Measurements from ENCODE around the gene CYP2E1.
"Not testable (repeated sequence)": the region's sequence is repeated elsewhere in the genome, so short reads cannot be mapped to it uniquely, and the experiment has no call there.

Gene CYP2E1

GRCh38 chr10:133528845-133529575, 1.8 kb downstream of the CYP2E1 start:
- DNase-seq = no peak

- no peak for DNase-seq
Observed at GRCh38 chr10:133529576-133529946, 2.4 kb downstream of the CYP2E1 start.

- DNase-seq = no peak
Observed at GRCh38 chr10:133530506-133530905, 3.3 kb downstream of the CYP2E1 start.

- no peak for DNase-seq
Observed at GRCh38 chr10:133532871-133533270, 5.7 kb downstream of the CYP2E1 start.

- no peak for DNase-seq
Observed at GRCh38 chr10:133534417-133534816, 7.3 kb downstream of the CYP2E1 start.

GRCh38 chr10:133536198-133536597, 9.0 kb downstream of the CYP2E1 start:
- DNase-seq = no peak

GRCh38 chr10:133537546-133538545, 10.7 kb downstream of the CYP2E1 start:
- no peak for DNase-seq

- not testable (repeated sequence) for DNase-seq
Observed at GRCh38 chr10:133541441-133541975, 14.3 kb downstream of the CYP2E1 start.

GRCh38 chr10:133544506-133544905, 17.3 kb downstream of the CYP2E1 start:
- DNase-seq = no peak

GRCh38 chr10:133554600-133554999, 27.4 kb downstream of the CYP2E1 start:
- no peak for DNase-seq

GRCh38 chr10:133555521-133555920, 28.4 kb downstream of the CYP2E1 start:
- DNase-seq = no peak

- DNase-seq = no peak
Observed at GRCh38 chr10:133557381-133557780, 30.2 kb downstream of the CYP2E1 start.

GRCh38 chr10:133559216-133559615, 32.1 kb downstream of the CYP2E1 start:
- no peak for DNase-seq

- DNase-seq = no peak
Observed at GRCh38 chr10:133564816-133565215, 37.7 kb downstream of the CYP2E1 start.

- DNase-seq = no peak
Observed at GRCh38 chr10:133565441-133566294, 38.5 kb downstream of the CYP2E1 start, which contains the start of gene SYCE1. Gene SYCE1 (minus strand): TSS chr10:133565583. CDS start chr10:133565529, 54 bp downstream.

GRCh38 chr10:133567119-133567518, 40.0 kb downstream of the CYP2E1 start:
- DNase-seq = no peak

- DNase-seq = no peak
Observed at GRCh38 chr10:133567609-133568286, 40.6 kb downstream of the CYP2E1 start.

GRCh38 chr10:133568287-133568614, 41.1 kb downstream of the CYP2E1 start:
- no peak for DNase-seq

GRCh38 chr10:133568831-133569527, 41.8 kb downstream of the CYP2E1 start:
- DNase-seq = not testable (repeated sequence)

- DNase-seq = not testable (repeated sequence)
Observed at GRCh38 chr10:133569801-133570200, 42.6 kb downstream of the CYP2E1 start.

- DNase-seq = not testable (repeated sequence)
Observed at GRCh38 chr10:133572055-133572454, 44.9 kb downstream of the CYP2E1 start.
